Thyroid gland (tissue), 4 donors: ENCODE measurements around the gene S100A16. TPM values are rescaled to one million over a fixed set of nuclear protein-coding genes. Genes with fewer than 3 reads are reported as not detected.

ENCODE experiments used
- DNase-seq, 2 donors: peaks; one replicate each; pipeline ENCODE4 v3.0.0-alpha.2; 2019
- H3K27ac ChIP-seq, 3 donors: fragments of 200-600 bp; sonication (generic); 1 replicate in 2 of 3; 2 replicates in 1 of 3; pipeline ENCODE4 v1.5.1; 2016 to 2019; ENCODE audit warnings: mild to moderate bottlenecking in 1 of 3, moderate library complexity in 1 of 3
- H3K27me3 ChIP-seq: fragments of 200-600 bp; sonication (generic); one replicate; pipeline ENCODE4 v1.5.1; 2019
- H3K36me3 ChIP-seq, 2 donors: fragments of 200-600 bp; sonication (generic); one replicate each; pipeline ENCODE4 v1.5.1; 2016 to 2019
- H3K4me1 ChIP-seq, 2 donors: fragments of 200-600 bp; sonication (generic); one replicate each; pipeline ENCODE4 v1.5.1; 2017 to 2019
- H3K4me3 ChIP-seq, 3 donors: fragments of 200-600 bp; sonication (generic); replicated peaks in 1 of 3; 1 replicate in 2 of 3; 2 replicates in 1 of 3; pipeline ENCODE4 v1.5.1; 2016; ENCODE audit warnings: mild to moderate bottlenecking in 1 of 3
- H3K9me3 ChIP-seq: fragments of 200-600 bp; sonication (generic); one replicate; pipeline ENCODE4 v1.5.1; 2017
- POLR2A ChIP-seq, 2 donors: fragments of 450-650 bp; IDR thresholded peaks; one replicate each; pipeline ENCODE4 v1.6.1; 2017; ENCODE audit warnings: antibody characterized with exemption in 2 of 2, mild to moderate bottlenecking in 2 of 2, moderate library complexity in 1 of 2
- WGBS, 2 donors: methylation state at CpG; one replicate each; pipeline ENCODE4 v1.1.5; 2017; 5-methylcytosine and 5-hydroxymethylcytosine counted together
- intact Hi-C: fragments of 100-400 bp; cut with DNase I; formaldehyde crosslinking; loops from one replicate; pipeline ENCODE4 v1.15.1; 2023
- total RNA-seq, 4 donors: library from RNA; depleted of rRNA; stranded (reverse); fragments of >200 nt; gene quantifications; one replicate each; pipeline ENCODE4 v1.2.3, GENCODE V29; 2016
- TF ChIP-seq, protein P1 (sequence below), 6 experiments: fragments of 200-600 bp in 3 of 6; fragments of 450-650 bp in 3 of 6; sonication (generic) in 3 of 6; IDR thresholded peaks; one replicate each; pipeline ENCODE4 v1.5.1; 2016 to 2019; ENCODE audit warnings: antibody characterized with exemption in 6 of 6, mild to moderate bottlenecking in 2 of 6, inconsistent platforms in 1 of 6, moderate library complexity in 1 of 6

Gene S100A16
- total RNA-seq, 4 donors from 2014 or later = 62.7 to 104 (median 76.3) TPM

DNA sequence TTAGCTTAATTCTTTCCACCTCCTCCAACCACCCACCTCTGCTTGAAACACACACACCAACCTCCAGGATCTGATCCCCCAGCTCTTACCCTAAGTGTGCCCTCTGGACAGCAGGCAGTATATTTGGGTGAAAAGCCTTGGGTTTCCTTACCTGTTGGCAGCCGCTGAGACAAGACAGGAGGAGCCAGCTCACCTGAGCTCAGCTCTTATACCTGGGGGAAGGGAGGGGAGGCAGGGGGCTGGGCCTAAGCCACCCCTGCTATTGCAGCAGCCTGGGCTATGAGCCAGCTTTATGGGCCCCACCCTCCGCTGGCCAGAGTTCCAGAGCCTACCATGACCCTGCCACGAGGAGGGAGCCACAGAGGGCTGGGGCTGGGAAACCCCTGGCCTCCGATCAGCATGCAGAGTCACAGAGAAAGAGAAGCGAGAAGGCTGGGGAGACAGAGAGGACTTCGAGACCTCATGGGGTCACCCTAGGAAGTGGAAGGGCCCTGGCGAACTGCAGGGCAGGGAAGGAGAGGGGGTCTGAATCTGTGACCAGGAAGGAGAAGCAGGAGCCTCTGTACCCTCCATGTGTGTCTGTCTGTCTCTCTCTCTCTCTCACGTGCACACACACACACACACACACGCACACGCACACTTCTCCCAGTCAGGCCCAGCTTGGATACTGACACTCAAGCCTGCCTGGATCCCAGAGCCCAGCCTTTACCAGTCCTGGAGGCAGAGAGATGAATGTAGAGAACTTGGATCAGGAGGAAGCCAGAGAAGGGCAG lies 3.4 kb upstream of the S100A16 start, which contains the start of gene S100A14:
Gene S100A14, minus strand, starts transcription at position 182 of the 773 bp plus-strand sequence. CDS start 467 bp downstream, outside the sequence.
- Histone ChIP-seq H3K4me3 (peak within 1 kb of the TSS in 1 of 3 donors; percentile 19), H3K9me3 (no peaks in the 10 kb centered on the region), H3K27me3 (no peaks in the 10 kb centered on the region), H3K36me3 (peaks cover 0 to 8% of the 10 kb centered on the region in 2 donors), H3K4me1 (peaks cover 49 to 60% of the 10 kb centered on the region in 2 donors), H3K27ac (peak within 1 kb of the TSS; percentile 75 to 89 (median 77))
- DNase-seq = peak; percentile 94 to 96
- WGBS, 2 donors = 30 to 38% methylated on average over 10 of the region's 10 CpGs
- peak in 1 of 2 donors; percentile 77 for TF ChIP-seq POLR2A (IDR thresholded peaks at IDR 0.05)
- TF ChIP-seq, protein P1, sequence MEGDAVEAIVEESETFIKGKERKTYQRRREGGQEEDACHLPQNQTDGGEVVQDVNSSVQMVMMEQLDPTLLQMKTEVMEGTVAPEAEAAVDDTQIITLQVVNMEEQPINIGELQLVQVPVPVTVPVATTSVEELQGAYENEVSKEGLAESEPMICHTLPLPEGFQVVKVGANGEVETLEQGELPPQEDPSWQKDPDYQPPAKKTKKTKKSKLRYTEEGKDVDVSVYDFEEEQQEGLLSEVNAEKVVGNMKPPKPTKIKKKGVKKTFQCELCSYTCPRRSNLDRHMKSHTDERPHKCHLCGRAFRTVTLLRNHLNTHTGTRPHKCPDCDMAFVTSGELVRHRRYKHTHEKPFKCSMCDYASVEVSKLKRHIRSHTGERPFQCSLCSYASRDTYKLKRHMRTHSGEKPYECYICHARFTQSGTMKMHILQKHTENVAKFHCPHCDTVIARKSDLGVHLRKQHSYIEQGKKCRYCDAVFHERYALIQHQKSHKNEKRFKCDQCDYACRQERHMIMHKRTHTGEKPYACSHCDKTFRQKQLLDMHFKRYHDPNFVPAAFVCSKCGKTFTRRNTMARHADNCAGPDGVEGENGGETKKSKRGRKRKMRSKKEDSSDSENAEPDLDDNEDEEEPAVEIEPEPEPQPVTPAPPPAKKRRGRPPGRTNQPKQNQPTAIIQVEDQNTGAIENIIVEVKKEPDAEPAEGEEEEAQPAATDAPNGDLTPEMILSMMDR (IDR thresholded peaks at IDR 0.05) = peak in 1 of 6 experiments; percentile 9
- intact Hi-C loops = no loop called here

DNA sequence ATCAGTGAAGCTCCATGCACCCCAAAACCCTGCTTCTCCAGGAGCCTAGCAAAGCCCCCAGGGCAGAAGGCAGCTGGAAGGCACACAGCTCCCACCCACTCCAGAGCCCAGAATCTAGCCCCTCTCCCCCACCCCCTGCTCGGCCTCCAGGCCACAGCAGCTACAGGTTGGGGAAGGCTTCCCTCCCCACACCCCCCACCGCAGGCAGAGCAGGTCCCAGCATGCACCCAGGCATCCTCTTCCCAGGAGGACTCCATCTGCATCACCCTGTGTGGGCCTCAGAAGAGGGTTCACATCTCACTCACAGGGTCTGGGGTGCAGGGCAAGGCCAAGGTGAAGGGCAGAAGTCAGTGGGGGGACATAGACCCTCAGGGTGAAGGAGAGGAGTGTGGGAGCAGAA lies 2.5 kb upstream of the S100A16 start:
- Histone ChIP-seq H3K4me3 (peak overlapping the region in 1 of 3 donors; percentile 19), H3K27ac (peak overlapping the region; percentile 75 to 89 (median 77)), H3K4me1 (peaks cover 58 to 69% of the 10 kb centered on the region in 2 donors), H3K27me3 (no peaks in the 10 kb centered on the region), H3K9me3 (no peaks in the 10 kb centered on the region), H3K36me3 (peaks cover 0 to 8% of the 10 kb centered on the region in 2 donors)
- 60 to 67% methylated on average over 1 of the region's 2 CpGs for WGBS, 2 donors
- intact Hi-C loops = no loop called here
- no peak for DNase-seq
- TF ChIP-seq, protein P1 (IDR thresholded peaks at IDR 0.05) = no peak
- TF ChIP-seq POLR2A (IDR thresholded peaks at IDR 0.05) = no peak

DNA sequence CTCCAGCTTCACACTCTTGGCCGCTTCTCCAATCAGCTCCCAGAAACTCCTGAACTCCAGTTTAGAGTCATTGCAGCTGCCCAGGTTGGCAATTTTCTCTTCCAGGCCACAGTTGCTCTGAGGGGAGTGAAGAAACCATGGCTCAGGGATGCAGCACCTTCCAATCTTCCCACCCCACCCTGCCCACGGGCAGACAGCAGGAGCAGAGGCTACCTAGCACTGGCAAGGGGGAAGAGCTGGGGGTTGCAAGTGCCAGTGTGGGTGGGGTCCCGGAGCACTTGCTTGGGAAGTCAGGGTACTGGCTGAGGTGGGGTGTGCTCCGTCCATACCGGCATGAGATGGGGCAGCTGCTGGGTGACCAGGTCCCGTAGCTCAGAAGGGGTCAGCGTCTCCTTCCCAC lies 2.0 kb upstream of the S100A16 start:
- whole genome bisulfite sequencing, 2 donors = 84 to 100% methylated on average over 2 to 7 of the region's 7 CpGs
- Histone ChIP-seq H3K36me3 (peaks cover 0 to 6% of the 10 kb centered on the region in 2 donors), H3K9me3 (no peaks in the 10 kb centered on the region), H3K27ac (peak overlapping the region; percentile 75 to 89 (median 77)), H3K27me3 (no peaks in the 10 kb centered on the region), H3K4me1 (peaks cover 63 to 74% of the 10 kb centered on the region in 2 donors), H3K4me3 (no peak overlapping the region)
- TF ChIP-seq, protein P1 (IDR thresholded peaks at IDR 0.05) = no peak
- no peak for TF ChIP-seq POLR2A (IDR thresholded peaks at IDR 0.05)
- intact Hi-C loops = loop anchor here (5.0 kb wide), 1 partner anchor 38 kb away; no protein-coding TSS in a partner anchor
- no peak for DNase-seq

DNA sequence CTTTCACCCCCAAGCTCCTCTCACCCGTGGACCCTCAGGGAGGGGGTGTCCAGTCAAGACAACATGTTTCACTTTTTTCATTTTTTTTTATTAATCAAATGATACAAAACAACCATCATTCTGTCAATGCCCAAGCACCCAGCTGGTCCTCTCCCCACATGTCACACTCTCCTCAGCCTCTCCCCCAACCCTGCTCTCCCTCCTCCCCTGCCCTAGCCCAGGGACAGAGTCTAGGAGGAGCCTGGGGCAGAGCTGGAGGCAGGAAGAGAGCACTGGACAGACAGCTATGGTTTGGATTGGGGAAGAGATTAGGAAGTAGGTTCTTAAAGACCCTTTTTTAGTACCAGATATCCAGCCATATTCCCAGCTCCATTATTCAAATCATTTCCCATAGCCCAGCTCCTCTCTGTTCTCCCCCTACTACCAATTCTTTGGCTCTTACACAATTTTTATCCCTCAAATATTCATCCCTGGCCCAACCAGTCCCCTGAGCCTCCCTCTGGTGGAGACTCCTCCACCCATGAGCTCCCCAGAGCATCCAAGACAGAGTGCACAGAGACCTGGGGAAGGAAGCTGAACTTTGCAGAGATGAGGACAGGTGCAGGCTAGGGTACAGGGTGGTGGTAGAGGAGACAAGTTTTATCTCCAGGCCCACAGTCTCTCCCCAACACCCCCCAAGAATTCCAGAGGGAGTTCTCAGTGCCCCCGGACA lies 1.4 kb upstream of the S100A16 start:
- TF ChIP-seq, protein P1 (IDR thresholded peaks at IDR 0.05) = no peak
- TF ChIP-seq POLR2A (IDR thresholded peaks at IDR 0.05) = no peak
- intact Hi-C loops = loop anchor here (5.0 kb wide), 1 partner anchor 37 kb away; no protein-coding TSS in a partner anchor
- H3K27me3 ChIP-seq = no peaks in the 10 kb centered on the region
- no peak for DNase-seq
- 64 to 69% methylated on average over 2 of the region's 2 CpGs for WGBS, 2 donors
- peak overlapping the region; percentile 29 to 89 (median 77) for H3K27ac ChIP-seq
- H3K36me3 ChIP-seq = peaks cover 0 to under 1% of the 10 kb centered on the region in 2 donors
- H3K4me3 ChIP-seq = no peak overlapping the region
- H3K4me1 ChIP-seq = peaks cover 69 to 80% of the 10 kb centered on the region in 2 donors
- H3K9me3 ChIP-seq = no peaks in the 10 kb centered on the region
